Colonic mucosa (tissue), 4 donors: ENCODE measurements around the gene MIOS. TPM values are rescaled to one million over a fixed set of nuclear protein-coding genes. Genes with fewer than 3 reads are reported as not detected.

Source experiments
- DNase-seq: peaks from one replicate; pipeline ENCODE4 v3.0.0-alpha.2; 2020
- H3K27ac ChIP-seq: fragments of 200-600 bp; one replicate; pipeline ENCODE4 v1.8.0; 2021
- H3K27me3 ChIP-seq: fragments of 200-600 bp; one replicate; pipeline ENCODE4 v1.8.0; 2021
- H3K36me3 ChIP-seq: fragments of 200-600 bp; one replicate; pipeline ENCODE4 v1.8.0; 2021
- H3K4me1 ChIP-seq: fragments of 200-600 bp; one replicate; pipeline ENCODE4 v1.8.0; 2021; ENCODE audit warnings: mild to moderate bottlenecking
- H3K4me3 ChIP-seq: fragments of 200-600 bp; one replicate; pipeline ENCODE4 v1.8.0; 2021
- H3K9ac ChIP-seq, 2 donors: one replicate each; pipeline ENCODE4 v1.7.0; 2013; ENCODE audit warnings: control low read depth in 2 of 2, low read depth in 2 of 2, low read length in 2 of 2
- H3K9me3 ChIP-seq: fragments of 200-600 bp; one replicate; pipeline ENCODE4 v1.8.0; 2021
- intact Hi-C: fragments of 100-400 bp; cut with DNase I; formaldehyde crosslinking; loops from one replicate; pipeline ENCODE4 v1.14.1; 2022
- total RNA-seq, 2 donors: library from RNA; stranded (reverse); fragmentation: NEBNext Ultra II Directional in 1 of 2; extraction: Animal tissue kit (Norgen Biotek cat#: 25700) in 1 of 2; gene quantifications; one replicate each; pipeline ENCODE4 v1.2.1, GENCODE V29; 2021
- TF ChIP-seq, protein P1 (sequence below): fragments of 200-600 bp; IDR thresholded peaks from one replicate; pipeline ENCODE4 v1.8.0; 2022; ENCODE audit warnings: antibody characterized with exemption, mild to moderate bottlenecking
- donor health status: healthy.
- donor health status: DM: no; HTN: no; CAD: no.
- donor health status: DM: no; HTN: no; CAD: no.

Gene MIOS
- total RNA-seq, 2 donors from 2014 or later: 23.7 to 26.8 TPM

DNA sequence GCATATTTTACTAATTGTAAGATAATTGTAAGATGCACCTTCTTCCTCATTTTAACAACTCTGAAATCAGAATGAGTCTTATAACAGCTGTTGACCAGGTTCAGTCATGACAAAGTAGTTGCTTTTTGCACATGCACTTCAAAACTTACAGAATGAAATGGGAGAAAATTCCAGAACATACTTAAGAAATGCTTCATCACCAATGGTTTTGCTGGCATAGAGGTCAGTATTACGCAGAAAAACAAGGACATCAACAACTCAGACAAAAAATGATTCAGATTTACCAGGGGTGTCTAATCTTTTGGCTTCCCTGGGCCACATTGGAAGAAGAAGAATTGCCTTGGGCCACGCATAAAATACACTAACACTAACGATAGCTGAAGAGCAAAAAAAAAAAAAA lies 44.3 kb upstream of the MIOS start:
- Histone ChIP-seq H3K4me3 (no peak overlapping the region), H3K36me3 (no peaks in the 10 kb centered on the region), H3K4me1 (peaks cover 3% of the 10 kb centered on the region), H3K9me3 (no peaks in the 10 kb centered on the region), H3K27me3 (no peaks in the 10 kb centered on the region), H3K27ac (no peak overlapping the region), H3K9ac (no peak overlapping the region)
- TF ChIP-seq, protein P1, sequence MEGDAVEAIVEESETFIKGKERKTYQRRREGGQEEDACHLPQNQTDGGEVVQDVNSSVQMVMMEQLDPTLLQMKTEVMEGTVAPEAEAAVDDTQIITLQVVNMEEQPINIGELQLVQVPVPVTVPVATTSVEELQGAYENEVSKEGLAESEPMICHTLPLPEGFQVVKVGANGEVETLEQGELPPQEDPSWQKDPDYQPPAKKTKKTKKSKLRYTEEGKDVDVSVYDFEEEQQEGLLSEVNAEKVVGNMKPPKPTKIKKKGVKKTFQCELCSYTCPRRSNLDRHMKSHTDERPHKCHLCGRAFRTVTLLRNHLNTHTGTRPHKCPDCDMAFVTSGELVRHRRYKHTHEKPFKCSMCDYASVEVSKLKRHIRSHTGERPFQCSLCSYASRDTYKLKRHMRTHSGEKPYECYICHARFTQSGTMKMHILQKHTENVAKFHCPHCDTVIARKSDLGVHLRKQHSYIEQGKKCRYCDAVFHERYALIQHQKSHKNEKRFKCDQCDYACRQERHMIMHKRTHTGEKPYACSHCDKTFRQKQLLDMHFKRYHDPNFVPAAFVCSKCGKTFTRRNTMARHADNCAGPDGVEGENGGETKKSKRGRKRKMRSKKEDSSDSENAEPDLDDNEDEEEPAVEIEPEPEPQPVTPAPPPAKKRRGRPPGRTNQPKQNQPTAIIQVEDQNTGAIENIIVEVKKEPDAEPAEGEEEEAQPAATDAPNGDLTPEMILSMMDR: no peak
- DNase-seq: no peak
- intact Hi-C loops: no loop called here

DNA sequence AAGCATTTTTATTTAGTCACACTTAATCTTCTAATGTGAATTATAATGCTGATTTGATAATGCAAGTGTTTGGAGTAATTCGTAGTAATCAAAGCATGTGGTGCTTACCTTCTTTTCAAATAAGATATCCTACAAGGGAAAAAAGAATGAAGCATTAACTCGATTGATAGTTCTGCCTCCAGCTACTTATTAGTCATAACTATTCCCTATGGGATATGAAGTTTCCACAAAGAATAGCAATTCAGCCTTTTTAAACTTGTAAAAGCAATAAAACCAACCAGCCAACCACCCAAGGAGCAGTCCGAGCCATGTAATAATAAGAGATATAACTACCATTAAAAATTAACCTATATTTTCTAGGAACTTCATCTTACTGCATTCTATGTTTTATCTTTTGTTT lies 42.6 kb upstream of the MIOS start:
- intact Hi-C loops: no loop called here

DNA sequence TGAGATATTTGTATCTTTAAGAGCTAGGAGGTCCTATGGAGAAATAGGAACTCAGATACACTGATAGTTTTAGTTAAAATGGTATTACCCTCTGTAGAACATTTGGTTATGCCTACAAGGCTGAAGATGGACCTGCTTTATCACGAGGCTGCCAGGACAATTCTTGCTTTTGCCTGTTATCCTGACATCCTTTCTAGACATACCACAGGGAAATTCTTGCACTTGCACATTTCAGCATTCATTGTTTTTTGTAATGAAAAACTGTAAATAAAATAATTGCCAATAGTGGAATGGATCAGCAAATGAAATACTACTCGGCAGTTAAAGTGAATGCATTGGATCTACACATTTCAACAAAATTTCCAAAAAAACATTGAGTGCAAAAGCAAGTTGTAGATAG lies 40.7 kb upstream of the MIOS start:
- H3K4me1 ChIP-seq: peaks cover 3% of the 10 kb centered on the region
- TF ChIP-seq, protein P1: no peak
- DNase-seq: no peak
- H3K36me3 ChIP-seq: no peaks in the 10 kb centered on the region
- H3K9ac ChIP-seq: no peak overlapping the region
- no peaks in the 10 kb centered on the region for H3K9me3 ChIP-seq
- H3K4me3 ChIP-seq: no peak overlapping the region
- intact Hi-C loops: no loop called here
- no peaks in the 10 kb centered on the region for H3K27me3 ChIP-seq
- no peak overlapping the region for H3K27ac ChIP-seq

More for the DNA sequence above, 42.6 kb upstream of the MIOS start:
- DNase-seq: no peak
- Histone ChIP-seq H3K4me3 (no peak overlapping the region), H3K36me3 (no peaks in the 10 kb centered on the region), H3K9ac (no peak overlapping the region), H3K9me3 (no peaks in the 10 kb centered on the region), H3K27me3 (no peaks in the 10 kb centered on the region), H3K4me1 (peaks cover 3% of the 10 kb centered on the region), H3K27ac (no peak overlapping the region)
- TF ChIP-seq, protein P1: no peak

DNA sequence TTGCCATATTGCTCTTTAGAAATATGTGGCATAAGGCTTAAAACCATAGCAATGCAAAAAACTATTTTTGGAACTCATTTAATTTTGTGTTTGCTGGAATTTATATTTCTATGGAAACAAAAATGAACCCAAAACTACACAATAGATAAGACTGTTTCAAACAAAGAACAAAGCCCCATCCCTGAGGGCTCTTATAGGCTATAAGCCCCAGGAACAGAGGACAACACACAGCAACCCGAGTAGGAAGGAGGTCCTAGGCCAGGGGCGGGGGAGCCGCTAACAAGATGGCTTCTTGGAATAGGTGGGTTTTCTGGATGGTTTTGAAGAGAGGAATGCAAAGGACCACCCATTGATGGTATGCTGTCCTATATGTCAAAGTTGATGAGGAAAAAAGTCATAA lies 39.6 kb upstream of the MIOS start:
- Histone ChIP-seq H3K27ac (no peak overlapping the region), H3K9ac (no peak overlapping the region), H3K36me3 (no peaks in the 10 kb centered on the region), H3K27me3 (no peaks in the 10 kb centered on the region), H3K9me3 (no peaks in the 10 kb centered on the region), H3K4me3 (no peak overlapping the region), H3K4me1 (peaks cover 3% of the 10 kb centered on the region)
- no peak for DNase-seq
- intact Hi-C loops: no loop called here
- TF ChIP-seq, protein P1: no peak

DNA sequence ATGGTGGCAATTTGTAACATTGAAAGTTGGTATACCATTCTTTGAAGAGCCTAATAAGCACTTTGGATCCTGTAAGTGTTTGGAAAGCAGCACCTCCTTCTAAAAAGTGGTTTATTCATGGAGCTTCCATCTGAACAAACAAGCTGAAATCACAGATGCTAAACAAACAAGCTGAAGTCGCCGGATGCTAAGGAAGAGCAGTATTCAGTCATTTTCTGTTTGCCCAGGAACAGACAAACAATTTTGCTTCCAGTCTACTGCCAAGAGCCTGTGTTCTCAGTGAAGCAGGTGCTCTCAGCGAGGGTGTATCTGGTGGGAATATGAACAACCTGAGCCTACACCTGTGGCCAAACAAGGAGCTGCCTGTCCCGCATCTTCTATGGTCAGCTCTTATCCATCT lies 37.4 kb upstream of the MIOS start:
- Histone ChIP-seq H3K27me3 (no peaks in the 10 kb centered on the region), H3K4me1 (peaks cover 3% of the 10 kb centered on the region), H3K4me3 (no peak overlapping the region), H3K36me3 (no peaks in the 10 kb centered on the region), H3K9ac (no peak overlapping the region), H3K9me3 (no peaks in the 10 kb centered on the region), H3K27ac (no peak overlapping the region)
- intact Hi-C loops: no loop called here
- TF ChIP-seq, protein P1: no peak
- no peak for DNase-seq
